GM21529 (cell line): ENCODE measurements around the gene OPCML.

Experiments used
- ATAC-seq: cut with Tn5 transposase; IDR thresholded peaks from one replicate; pipeline ENCODE4 v1.9.1; 2021; ENCODE audit not compliant: unreplicated experiment

OPCML gene

GRCh38 chr11:133004369-133004768 lies 527.9 kb downstream of the OPCML start:
- ATAC-seq, result no peak

DNA sequence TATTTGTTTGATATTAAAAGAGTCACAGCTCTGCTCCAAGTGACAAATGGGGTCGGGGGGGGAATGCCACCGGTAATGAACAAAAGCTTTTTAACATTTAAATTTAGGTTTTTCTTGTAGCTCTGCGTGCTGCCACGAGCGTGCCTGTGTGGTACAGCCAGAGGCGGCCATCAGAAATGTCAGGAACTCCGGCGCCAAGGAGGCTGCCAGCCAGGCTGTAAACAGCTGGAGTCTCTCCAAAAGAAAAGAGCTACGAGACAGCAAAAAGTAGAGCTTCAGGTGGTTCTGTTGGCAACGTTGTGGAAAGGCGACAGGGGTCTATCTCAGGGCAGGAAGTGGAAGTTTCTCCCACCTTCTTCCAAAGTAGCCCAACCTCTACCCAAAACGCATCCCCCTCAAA lies 532.8 kb downstream of the OPCML start:
- no peak for ATAC-seq

DNA sequence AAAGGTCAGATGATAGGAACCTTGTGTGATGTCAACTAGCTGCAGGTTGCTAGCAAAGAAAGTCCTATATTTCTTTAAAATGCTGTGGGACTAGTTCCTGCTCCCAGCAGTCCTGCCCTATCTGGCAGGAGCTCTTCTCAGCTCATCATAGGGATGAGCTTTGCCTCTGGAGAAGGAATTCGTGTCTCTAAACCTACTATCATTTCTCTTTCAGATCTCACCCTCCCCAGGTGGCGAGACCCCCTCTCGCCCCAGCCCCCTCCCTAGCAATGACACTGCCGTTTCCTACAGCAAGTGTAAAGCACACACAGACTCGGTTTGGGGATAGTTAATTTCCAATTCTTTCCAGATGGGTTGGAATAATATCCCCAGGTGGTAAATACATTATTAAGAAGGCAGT lies 533.3 kb downstream of the OPCML start:
- no peak for ATAC-seq

DNA sequence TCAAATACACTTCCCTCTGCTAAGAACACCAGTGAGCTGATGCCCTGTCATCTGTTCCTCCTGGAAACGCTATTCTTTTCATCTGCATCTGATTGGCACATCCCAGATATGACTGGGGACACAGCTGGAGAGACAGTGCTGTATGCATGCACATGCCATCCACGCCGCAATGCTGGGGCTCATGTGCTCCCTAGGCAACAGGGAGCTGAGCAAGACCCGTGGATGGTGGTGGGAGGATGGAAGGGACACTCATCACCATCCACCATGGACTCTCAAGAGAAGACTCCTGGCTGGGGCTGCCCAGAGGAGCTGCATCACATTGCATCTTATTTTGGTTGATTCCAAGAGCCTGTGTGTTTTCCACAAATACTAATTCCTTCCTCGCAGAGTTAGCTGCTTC lies 534.9 kb downstream of the OPCML start:
- no peak for ATAC-seq

- ATAC-seq, result no peak
Measured at GRCh38 chr11:132994966-132995365, 537.3 kb downstream of the OPCML start.

- no peak for ATAC-seq
Measured at GRCh38 chr11:132993991-132994502, 538.3 kb downstream of the OPCML start.

DNA sequence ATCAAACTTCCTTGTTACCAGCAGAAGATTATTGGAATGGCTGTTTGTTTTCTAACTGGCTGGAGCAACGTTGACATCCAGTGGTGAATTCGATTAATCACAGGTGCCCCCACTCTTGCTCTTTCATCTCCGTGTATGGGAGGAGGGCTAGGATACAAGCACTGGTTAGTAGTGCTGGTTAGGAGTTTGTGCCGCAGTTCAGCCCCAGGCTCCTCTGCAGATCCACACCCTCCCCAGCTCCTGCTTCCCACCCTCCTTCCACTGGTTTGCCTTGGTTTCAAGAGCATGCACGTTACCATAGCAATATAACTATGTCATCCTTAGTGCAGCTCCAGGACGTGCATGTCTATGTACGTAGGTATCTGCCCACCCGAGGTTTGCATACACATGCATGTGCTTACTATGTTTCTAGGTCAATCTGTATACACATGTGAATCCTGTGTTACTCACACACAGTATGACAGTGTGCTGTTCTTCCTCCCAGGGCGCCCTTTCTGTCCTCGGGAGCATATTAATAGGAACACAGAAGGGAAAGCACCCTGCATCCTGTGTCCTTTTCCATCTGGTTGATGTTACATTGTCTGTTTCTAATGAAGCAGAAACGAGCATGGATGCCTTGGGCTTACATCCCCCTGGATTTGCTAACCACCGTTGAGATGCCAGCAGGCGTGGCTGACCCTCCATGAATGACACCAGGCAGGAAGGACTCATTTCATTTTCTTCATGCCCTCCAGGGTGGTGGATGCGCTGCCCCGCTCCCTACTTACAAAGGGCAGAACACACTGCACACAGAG lies 539.3 kb downstream of the OPCML start:
- ATAC-seq, result no peak

- no peak for ATAC-seq
Measured at GRCh38 chr11:132988411-132988810, 543.9 kb downstream of the OPCML start.

DNA sequence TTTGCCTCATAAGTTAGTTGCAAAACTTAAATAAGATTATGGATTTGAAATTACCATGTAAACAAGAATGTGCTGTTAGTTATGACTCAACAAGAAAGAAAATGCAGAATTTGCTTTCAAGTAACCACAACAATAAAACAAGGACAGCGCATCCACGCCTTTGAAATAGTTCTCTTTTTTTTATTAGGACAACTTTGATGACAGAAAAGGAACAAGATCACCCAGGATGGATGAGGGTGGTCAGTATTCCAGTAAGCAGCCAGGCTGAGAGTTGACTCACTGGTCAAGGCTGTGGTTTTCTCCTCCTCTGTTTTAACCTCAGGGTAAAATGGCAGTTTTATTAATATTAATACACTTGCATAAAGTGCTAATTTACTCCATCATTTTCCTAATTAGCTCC lies 544.4 kb downstream of the OPCML start:
- ATAC-seq, result no peak

GRCh38 chr11:132983641-132983978 lies 548.7 kb downstream of the OPCML start:
- no peak for ATAC-seq

DNA sequence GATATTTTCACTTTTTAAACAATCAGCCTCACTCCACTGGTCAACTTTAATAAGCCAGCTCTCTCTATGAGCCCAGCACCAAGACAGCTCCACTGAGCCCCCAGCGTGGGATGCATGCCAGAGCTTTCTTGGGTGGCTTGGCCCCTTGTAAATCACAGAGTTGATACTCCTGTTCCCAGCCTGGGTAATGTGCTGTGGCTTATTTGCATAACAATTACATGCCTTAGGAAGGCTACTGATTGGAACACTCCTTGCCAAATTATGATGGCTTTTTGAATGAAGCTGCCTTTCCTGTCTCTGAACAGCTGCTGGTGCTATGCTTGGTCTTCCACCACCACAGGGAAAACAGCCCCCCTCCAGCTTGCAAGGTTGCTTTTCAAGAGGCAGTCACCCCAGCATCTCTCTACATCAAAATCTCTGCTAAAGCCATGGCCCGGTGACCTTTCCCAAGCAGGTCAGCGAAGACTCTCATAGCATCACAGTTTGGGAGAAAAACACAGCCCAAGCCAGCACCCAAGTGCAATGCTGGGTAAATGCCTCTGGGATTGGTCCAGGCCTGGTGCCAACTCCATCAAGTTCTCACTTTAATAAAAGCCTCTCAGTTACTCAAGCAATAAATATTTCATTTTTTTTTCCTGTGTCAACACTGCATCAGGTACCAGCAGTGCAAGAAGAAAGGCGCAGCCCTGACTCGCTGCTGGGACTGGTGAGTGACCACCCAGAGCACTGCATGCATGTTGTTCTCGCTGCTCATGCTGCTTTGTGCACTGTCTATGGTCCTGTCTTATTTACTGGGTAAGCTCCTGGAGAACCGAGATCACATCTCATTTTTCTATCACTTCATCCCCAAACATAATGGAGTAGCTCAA lies 549.3 kb downstream of the OPCML start:
- no peak for ATAC-seq

DNA sequence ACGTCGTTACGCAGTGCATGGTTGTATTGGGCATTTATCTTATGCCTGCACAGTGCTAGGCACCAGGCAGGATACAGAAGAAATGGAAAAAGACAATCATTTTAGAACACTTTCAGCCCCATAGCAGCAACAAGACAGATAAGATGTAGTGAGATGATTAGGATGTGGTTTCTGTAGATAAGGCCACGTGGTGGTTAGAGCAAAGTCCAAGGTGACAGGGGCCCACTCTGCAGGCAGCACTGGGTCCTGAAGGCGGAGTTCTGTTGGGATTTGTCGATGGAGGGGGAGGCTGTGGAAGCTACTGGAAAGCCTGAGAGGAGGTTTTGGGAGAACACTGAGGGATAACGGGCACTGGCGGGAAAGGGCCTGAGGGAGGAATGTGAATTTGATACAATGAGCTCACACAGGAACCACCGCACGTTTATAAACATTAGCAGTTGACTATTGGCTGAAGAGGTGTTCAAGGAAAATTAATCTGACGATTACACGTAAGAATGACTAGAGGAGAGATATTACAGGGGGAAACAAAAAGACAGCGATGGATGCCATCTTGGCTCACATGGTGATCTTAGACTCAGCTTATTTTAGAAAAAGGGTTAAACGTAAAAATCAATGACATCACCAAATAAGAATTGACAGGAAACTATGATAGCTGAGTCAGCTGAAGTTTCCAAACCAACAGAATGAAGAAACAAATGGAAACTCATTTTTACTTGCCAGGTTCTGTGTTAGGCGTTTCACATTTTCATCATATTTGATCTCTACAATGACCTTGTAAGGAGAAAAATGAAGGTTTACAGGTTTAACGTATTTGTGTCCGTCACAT lies 551.0 kb downstream of the OPCML start:
- no peak for ATAC-seq

GRCh38 chr11:132980670-132981069 lies 551.6 kb downstream of the OPCML start:
- no peak for ATAC-seq

DNA sequence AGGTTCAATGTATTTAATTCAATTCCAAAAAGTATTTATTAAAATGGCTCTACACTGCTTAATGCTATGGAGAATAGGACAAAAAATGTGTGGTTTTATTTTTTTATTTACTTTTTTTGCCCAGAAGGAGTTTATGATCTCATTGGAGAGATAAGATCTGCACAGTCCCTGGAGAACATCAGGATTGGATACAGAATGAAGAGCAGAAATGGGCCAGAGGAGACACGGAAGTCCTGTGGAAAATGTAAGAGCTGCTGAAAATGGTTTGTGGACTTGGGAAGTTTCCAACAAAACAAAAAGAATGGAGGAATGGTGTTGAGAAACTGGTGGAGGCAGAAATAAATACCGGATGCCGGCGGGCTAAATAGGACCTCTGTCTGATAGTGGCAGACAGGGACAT lies 554.6 kb downstream of the OPCML start:
- no peak for ATAC-seq

- no peak for ATAC-seq
Measured at GRCh38 chr11:132977241-132977640, 555.1 kb downstream of the OPCML start.

- ATAC-seq, result no peak
Measured at GRCh38 chr11:132976115-132976514, 556.2 kb downstream of the OPCML start.

- no peak for ATAC-seq
Measured at GRCh38 chr11:132973686-132974085, 558.6 kb downstream of the OPCML start.

GRCh38 chr11:132972565-132972964 lies 559.7 kb downstream of the OPCML start:
- ATAC-seq, result no peak

GRCh38 chr11:132971351-132971750 lies 561.0 kb downstream of the OPCML start:
- ATAC-seq, result no peak

DNA sequence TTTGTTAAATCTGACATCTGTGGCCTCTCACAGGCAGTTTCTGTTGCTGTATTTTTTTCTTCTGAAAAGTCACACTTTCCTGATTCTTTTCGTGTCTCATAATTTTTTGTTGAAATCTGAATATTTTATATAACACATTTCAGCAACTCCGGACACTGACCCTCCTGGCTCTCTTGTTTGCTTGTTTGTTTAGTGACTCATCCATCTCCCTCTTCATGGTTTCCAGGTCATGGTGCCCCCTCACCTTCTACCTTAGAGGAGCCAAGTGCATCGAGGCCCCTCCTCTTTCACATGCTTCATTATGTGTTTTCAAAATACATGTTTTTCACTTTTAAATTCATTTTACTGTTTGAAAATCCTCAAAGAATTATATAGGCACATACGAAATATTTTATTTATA lies 562.4 kb downstream of the OPCML start:
- ATAC-seq, result no peak

- no peak for ATAC-seq
Measured at GRCh38 chr11:132962041-132962440, 570.3 kb downstream of the OPCML start.
